GM18951 (cell line): ENCODE data around the gene TMEM100.
"Not testable (repeated sequence)": the region's sequence is repeated elsewhere in the genome, so short reads cannot be mapped to it uniquely, and the experiment has no call there.

Experiments
- POLR2A ChIP-seq: IDR thresholded peaks from 4 replicates; pipeline ENCODE4 v1.6.1; 2011; ENCODE audit warnings: mild to moderate bottlenecking; ENCODE audit not compliant: insufficient read length, insufficient read depth; ENCODE audit errors: extremely low read depth
- in situ Hi-C: fragments of 300-500 bp; cut with MboI; formaldehyde crosslinking; loops from one replicate; pipeline ENCODE4 v1.12.0; 2022; ENCODE audit warnings: low sequenced_read_pairs, mixed read lengths, inconsistent platforms; ENCODE audit not compliant: unreplicated experiment

The TMEM100 gene

GRCh38 chr17:55680686-55681341 is 41.9 kb downstream of the TMEM100 start:
- in situ Hi-C loops, result no loop called here

GRCh38 chr17:55677446-55677845 is 45.2 kb downstream of the TMEM100 start:
- TF ChIP-seq POLR2A, result no peak
- in situ Hi-C loops, result no loop called here

More at GRCh38 chr17:55680686-55681341, 41.9 kb downstream of the TMEM100 start:
- TF ChIP-seq POLR2A, result no peak

GRCh38 chr17:55676274-55676673 is 46.4 kb downstream of the TMEM100 start:
- in situ Hi-C loops, result no loop called here
- no peak for TF ChIP-seq POLR2A

GRCh38 chr17:55673743-55674506 is 48.7 kb downstream of the TMEM100 start:
- in situ Hi-C loops, result no loop called here
- TF ChIP-seq POLR2A, result no peak

- in situ Hi-C loops, result no loop called here
- TF ChIP-seq POLR2A, result no peak
Observed at GRCh38 chr17:55672585-55673501, 49.8 kb downstream of the TMEM100 start.

- in situ Hi-C loops, result not testable (repeated sequence)
Observed at GRCh38 chr17:55672010-55672409, 50.7 kb downstream of the TMEM100 start.
